GM21515 (cell line): ENCODE results near the gene TSBP1.
"Not testable (repeated sequence)": the region's sequence is repeated elsewhere in the genome, so short reads cannot be mapped to it uniquely, and the experiment has no call there.

ENCODE experiments used
- ATAC-seq: cut with Tn5 transposase; IDR thresholded peaks from one replicate; pipeline ENCODE4 v1.9.1; 2021; ENCODE audit not compliant: unreplicated experiment

TSBP1 gene

GRCh38 chr6:32375739-32376529 is 4.2 kb upstream of the TSBP1 start:
- ATAC-seq: no peak

- ATAC-seq: no peak
Measured at GRCh38 chr6:32371229-32371628, 474 bp downstream of the TSBP1 start.

GRCh38 chr6:32370505-32370904 is 1.2 kb downstream of the TSBP1 start:
- no peak for ATAC-seq

GRCh38 chr6:32369660-32370059 is 2.0 kb downstream of the TSBP1 start:
- no peak for ATAC-seq

GRCh38 chr6:32367644-32368043 is 4.1 kb downstream of the TSBP1 start:
- no peak for ATAC-seq

GRCh38 chr6:32359225-32359624 is 12.5 kb downstream of the TSBP1 start:
- not testable (repeated sequence) for ATAC-seq

GRCh38 chr6:32358548-32358947 is 13.2 kb downstream of the TSBP1 start:
- not testable (repeated sequence) for ATAC-seq

GRCh38 chr6:32355018-32355417 is 16.7 kb downstream of the TSBP1 start:
- no peak for ATAC-seq

- ATAC-seq: no peak
Measured at GRCh38 chr6:32353348-32353747, 18.4 kb downstream of the TSBP1 start.

GRCh38 chr6:32340242-32340641 is 31.5 kb downstream of the TSBP1 start:
- no peak for ATAC-seq

GRCh38 chr6:32337186-32337805 is 34.4 kb downstream of the TSBP1 start:
- no peak for ATAC-seq

GRCh38 chr6:32332433-32332832 is 39.3 kb downstream of the TSBP1 start:
- no peak for ATAC-seq

- ATAC-seq: no peak
Measured at GRCh38 chr6:32329141-32329540, 42.6 kb downstream of the TSBP1 start.

GRCh38 chr6:32327103-32327502 is 44.6 kb downstream of the TSBP1 start:
- no peak for ATAC-seq

- no peak for ATAC-seq
Measured at GRCh38 chr6:32318501-32318900, 53.2 kb downstream of the TSBP1 start.

- no peak for ATAC-seq
Measured at GRCh38 chr6:32317541-32317940, 54.2 kb downstream of the TSBP1 start.

- ATAC-seq: no peak
Measured at GRCh38 chr6:32313964-32314363, 57.7 kb downstream of the TSBP1 start.

- ATAC-seq: no peak
Measured at GRCh38 chr6:32298632-32299336, 72.9 kb downstream of the TSBP1 start.

- ATAC-seq: not testable (repeated sequence)
Measured at GRCh38 chr6:32294980-32295379, 76.7 kb downstream of the TSBP1 start.

- ATAC-seq: no peak
Measured at GRCh38 chr6:32294566-32294965, 77.1 kb downstream of the TSBP1 start.

GRCh38 chr6:32293695-32294094 is 78.0 kb downstream of the TSBP1 start:
- no peak for ATAC-seq

- no peak for ATAC-seq
Measured at GRCh38 chr6:32291543-32291942, 80.2 kb downstream of the TSBP1 start.
